Stimulated activated CD4-positive, alpha-beta T cell treated with anti-CD3 and anti-CD28 coated beads, Interleukin-12 subunit alpha, Interleukin-12 subunit beta, amount 100 ng/mL, for 24 hours (primary cell): ENCODE results near the gene TCF12.
A peak's percentile ranks its signal among the peaks of the same experiment; 100 is the strongest.

Source experiments
- DNase-seq, 2 experiments: peaks; one replicate each; pipeline ENCODE4 v3.0.0-alpha.2; 2020; ENCODE audit warnings: low read depth in 2 of 2

TCF12 gene

GRCh38 chr15:56918046-56918938 lies at the start of gene TCF12:
TSS of gene TCF12 (plus strand) at chr15:56918644. CDS start at chr15:56919914, 1,270 bp downstream.
- DNase-seq: peak; percentile 84 to 90

GRCh38 chr15:56869573-56869972 lies 48.9 kb upstream of the TCF12 start:
- DNase-seq: peak in 1 of 2 experiments; percentile 33

DNA sequence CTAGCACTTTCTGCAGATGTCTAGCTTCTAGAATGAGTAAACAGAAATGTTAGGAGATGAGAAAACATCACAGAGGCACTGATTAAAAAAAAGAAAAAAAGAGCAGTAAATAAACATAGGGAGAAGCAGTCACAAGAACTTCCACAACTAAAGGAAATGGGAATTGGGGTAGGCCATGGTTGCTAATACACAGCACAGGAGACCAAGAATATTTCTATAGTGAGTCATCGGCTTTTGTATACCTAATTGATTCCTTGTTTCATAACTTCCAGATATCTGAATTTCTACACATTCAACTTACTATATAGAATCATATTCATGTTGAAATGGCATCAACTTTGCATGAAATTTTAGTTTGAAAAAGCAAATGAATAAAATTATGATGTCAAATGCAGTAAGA lies 47.3 kb upstream of the TCF12 start:
- no peak for DNase-seq

DNA sequence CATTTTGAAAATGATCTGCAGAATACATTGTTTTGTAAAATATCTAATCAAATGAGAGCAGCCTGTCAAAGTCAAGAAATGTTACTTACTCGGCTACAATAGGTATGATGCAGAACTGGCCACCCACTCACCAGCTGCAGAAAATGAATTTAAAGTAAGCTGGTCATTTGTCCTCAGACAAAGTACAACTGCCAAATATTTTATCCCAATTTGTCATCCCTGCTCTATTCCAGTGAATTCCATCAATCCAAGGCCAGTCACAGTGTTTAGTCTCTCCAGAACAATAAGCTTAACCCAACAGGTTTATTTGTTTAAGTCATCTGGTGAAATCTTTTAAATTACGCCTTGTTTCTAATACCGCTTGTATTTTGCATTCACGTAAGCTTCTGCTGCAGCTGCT lies 46.6 kb upstream of the TCF12 start:
- no peak for DNase-seq

- DNase-seq: no peak
Measured at GRCh38 chr15:56877255-56877970, 41.0 kb upstream of the TCF12 start.

- DNase-seq: no peak
Measured at GRCh38 chr15:56879502-56879901, 38.9 kb upstream of the TCF12 start.

GRCh38 chr15:56883088-56883487 lies 35.4 kb upstream of the TCF12 start:
- DNase-seq: no peak

- DNase-seq: no peak
Measured at GRCh38 chr15:56886363-56886931, 32.0 kb upstream of the TCF12 start.

GRCh38 chr15:56886932-56887781 lies 31.3 kb upstream of the TCF12 start:
- DNase-seq: peak; percentile 65 to 76

DNA sequence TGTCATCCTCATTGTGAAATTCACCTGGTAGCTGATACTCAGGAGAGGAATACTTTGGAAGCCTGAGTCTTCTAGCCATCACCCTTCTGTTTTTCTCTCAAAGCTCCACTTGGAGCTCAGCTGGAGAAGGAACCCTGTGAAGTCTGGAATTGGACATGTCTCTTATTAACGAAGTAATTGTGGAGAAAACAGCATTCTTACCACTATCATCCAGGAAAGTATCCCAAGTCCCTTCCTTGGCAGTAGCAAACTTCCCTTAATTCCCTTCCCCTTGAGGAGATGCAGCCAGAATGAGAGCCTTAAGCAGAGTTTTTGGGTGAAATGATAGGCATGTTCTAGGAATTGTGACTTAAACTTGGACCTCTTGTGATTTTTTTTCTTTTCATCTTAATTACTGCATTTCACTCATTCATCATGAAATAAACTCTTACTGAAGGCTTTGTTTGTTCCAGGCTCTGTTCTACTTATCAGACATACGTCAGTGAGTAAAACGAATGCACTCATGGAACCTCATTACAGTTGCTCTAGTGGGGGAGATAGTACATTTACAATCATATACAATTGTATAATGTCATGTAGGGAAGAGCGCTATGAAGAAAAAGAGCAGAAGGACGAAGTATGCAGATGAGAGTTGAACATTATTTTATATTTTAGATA lies 30.5 kb upstream of the TCF12 start:
- no peak for DNase-seq

GRCh38 chr15:56890038-56890437 lies 28.4 kb upstream of the TCF12 start:
- DNase-seq: no peak

DNA sequence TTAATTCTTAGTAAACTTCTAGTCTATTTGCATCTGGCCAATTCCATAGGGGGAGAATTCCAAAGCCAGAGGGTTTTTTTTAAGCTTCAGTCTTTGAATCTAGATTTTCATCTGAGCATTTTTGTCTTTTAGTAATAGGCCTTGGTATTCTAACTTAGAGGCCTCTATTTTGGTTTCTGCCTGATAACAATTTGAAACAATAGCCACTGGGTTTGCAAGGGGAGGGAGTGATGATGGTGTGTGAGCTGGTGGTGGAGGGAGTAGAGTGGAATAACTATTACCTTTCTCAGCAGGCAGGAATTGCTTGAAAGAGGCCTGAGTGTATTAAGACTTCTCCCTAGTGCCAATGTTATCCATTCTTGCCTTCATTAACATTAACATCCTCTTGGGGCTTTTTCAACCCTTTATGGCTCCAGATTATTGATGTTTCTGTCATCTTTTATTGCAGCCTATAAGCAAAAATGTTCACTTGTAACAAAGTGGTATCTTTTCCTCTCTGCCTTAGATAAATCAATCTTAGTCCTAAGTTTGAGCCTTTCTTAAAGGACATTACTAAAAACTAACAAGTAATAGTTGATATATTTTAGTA lies 26.5 kb upstream of the TCF12 start:
- DNase-seq: no peak

- no peak for DNase-seq
Measured at GRCh38 chr15:56892659-56893363, 25.6 kb upstream of the TCF12 start.

DNA sequence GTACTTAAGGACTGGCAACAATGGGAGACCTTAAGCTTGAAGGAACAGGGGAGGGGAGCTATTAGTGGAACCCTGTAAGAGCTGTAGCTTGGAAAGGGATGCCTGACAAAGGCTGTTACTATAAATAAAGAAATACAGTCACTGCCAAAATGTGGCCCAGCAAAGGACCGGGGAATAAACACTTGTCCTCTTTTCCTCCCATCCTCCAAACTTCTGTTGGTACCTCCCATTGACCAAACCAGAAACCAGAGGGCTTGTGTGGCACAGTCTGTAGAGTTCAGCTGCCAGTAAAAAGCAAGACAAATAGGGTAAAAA lies 25.1 kb upstream of the TCF12 start:
- no peak for DNase-seq

DNA sequence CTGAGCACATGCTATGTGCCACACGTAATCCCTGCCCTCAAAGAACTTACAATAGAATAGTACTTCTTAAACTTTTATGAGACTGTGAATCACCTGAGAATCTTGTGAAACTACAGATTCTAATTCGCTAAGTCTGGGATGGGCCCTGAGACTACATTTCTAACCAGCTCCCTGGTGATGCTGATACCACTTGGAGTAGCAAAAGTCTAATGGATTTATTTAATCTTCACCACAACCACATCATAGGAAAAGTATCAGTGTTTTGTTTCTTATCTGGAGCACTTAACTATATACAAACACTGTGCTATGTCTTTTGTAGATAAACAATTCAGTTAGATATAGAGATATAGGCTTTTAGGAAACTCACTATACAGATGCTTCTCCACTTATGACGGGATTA lies 23.8 kb upstream of the TCF12 start:
- DNase-seq: no peak

GRCh38 chr15:56901931-56902330 lies 16.5 kb upstream of the TCF12 start:
- no peak for DNase-seq

GRCh38 chr15:56906766-56907165 lies 11.7 kb upstream of the TCF12 start:
- no peak for DNase-seq

GRCh38 chr15:56910801-56911200 lies 7.6 kb upstream of the TCF12 start:
- DNase-seq: no peak

- no peak for DNase-seq
Measured at GRCh38 chr15:56913241-56913640, 5.2 kb upstream of the TCF12 start.

- DNase-seq: no peak
Measured at GRCh38 chr15:56913670-56914069, 4.8 kb upstream of the TCF12 start.
